ENCODE data around the gene CCBE1. TPM values are rescaled to one million over a fixed set of nuclear protein-coding genes. Genes with fewer than 3 reads are reported as not detected.

Gene CCBE1
- total RNA-seq, 1 donor from 2014 or later = 1.2 TPM

GRCh38 chr18:59458575-59458974, 238.6 kb downstream of the CCBE1 start:
- Mint-ChIP-seq H3K36me3 (ENCODE audit: low read depth, unreplicated experiment) (no peaks in the 10 kb centered on the region), H3K9me3 (ENCODE audit: unreplicated experiment) (no peaks in the 10 kb centered on the region), H3K4me1 (ENCODE audit: unreplicated experiment) (no peaks in the 10 kb centered on the region), H3K27me3 (ENCODE audit: unreplicated experiment) (peaks cover 1% of the 10 kb centered on the region), H3K27ac (ENCODE audit: unreplicated experiment) (no peak overlapping the region), H3K4me3 (ENCODE audit: unreplicated experiment) (no peak overlapping the region)
- TF ChIP-seq, protein P1, sequence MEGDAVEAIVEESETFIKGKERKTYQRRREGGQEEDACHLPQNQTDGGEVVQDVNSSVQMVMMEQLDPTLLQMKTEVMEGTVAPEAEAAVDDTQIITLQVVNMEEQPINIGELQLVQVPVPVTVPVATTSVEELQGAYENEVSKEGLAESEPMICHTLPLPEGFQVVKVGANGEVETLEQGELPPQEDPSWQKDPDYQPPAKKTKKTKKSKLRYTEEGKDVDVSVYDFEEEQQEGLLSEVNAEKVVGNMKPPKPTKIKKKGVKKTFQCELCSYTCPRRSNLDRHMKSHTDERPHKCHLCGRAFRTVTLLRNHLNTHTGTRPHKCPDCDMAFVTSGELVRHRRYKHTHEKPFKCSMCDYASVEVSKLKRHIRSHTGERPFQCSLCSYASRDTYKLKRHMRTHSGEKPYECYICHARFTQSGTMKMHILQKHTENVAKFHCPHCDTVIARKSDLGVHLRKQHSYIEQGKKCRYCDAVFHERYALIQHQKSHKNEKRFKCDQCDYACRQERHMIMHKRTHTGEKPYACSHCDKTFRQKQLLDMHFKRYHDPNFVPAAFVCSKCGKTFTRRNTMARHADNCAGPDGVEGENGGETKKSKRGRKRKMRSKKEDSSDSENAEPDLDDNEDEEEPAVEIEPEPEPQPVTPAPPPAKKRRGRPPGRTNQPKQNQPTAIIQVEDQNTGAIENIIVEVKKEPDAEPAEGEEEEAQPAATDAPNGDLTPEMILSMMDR (IDR thresholded peaks at IDR 0.05; ENCODE audit: unreplicated experiment) = no peak
- DNase-seq (ENCODE audit: low spot score) = no peak

DNA sequence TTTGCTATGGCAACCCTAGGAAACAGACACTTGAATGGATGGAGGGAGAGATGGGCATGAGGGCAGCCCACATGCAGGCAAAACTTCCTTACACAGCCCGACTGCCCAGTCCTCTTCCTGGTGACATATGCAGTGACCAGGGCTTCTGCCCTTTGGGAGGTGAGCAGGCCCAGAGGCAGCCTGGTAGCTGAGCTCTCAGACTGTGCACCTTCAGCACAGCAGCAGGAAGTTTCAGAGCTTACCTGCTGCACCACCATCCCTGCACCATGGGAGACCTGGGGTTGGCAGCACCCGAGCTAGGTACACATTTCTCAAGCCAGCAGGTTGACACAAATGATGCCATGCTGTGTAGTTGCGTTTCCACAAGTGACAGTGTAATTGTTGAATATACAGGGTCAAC, 240.6 kb downstream of the CCBE1 start:
- no peak overlapping the region for H3K4me3 Mint-ChIP-seq (ENCODE audit: unreplicated experiment)
- no peak overlapping the region for H3K27ac Mint-ChIP-seq (ENCODE audit: unreplicated experiment)
- H3K4me1 Mint-ChIP-seq (ENCODE audit: unreplicated experiment) = no peaks in the 10 kb centered on the region
- DNase-seq (ENCODE audit: low spot score) = no peak
- no peaks in the 10 kb centered on the region for H3K9me3 Mint-ChIP-seq (ENCODE audit: unreplicated experiment)
- TF ChIP-seq, protein P1 (IDR thresholded peaks at IDR 0.05; ENCODE audit: unreplicated experiment) = no peak
- H3K27me3 Mint-ChIP-seq (ENCODE audit: unreplicated experiment) = peaks cover 1% of the 10 kb centered on the region
- H3K36me3 Mint-ChIP-seq (ENCODE audit: low read depth, unreplicated experiment) = no peaks in the 10 kb centered on the region

- Mint-ChIP-seq H3K4me1 (ENCODE audit: unreplicated experiment) (no peaks in the 10 kb centered on the region), H3K36me3 (ENCODE audit: low read depth, unreplicated experiment) (no peaks in the 10 kb centered on the region), H3K9me3 (ENCODE audit: unreplicated experiment) (no peaks in the 10 kb centered on the region), H3K27me3 (ENCODE audit: unreplicated experiment) (peaks cover 1% of the 10 kb centered on the region), H3K27ac (ENCODE audit: unreplicated experiment) (no peak overlapping the region), H3K4me3 (ENCODE audit: unreplicated experiment) (no peak overlapping the region)
- TF ChIP-seq, protein P1 (IDR thresholded peaks at IDR 0.05; ENCODE audit: unreplicated experiment) = no peak
- DNase-seq (ENCODE audit: low spot score) = no peak
Observed at GRCh38 chr18:59455728-59456276, 241.4 kb downstream of the CCBE1 start.

GRCh38 chr18:59454909-59455727, 242.1 kb downstream of the CCBE1 start:
- Mint-ChIP-seq H3K27ac (ENCODE audit: unreplicated experiment) (no peak overlapping the region), H3K4me1 (ENCODE audit: unreplicated experiment) (no peaks in the 10 kb centered on the region), H3K36me3 (ENCODE audit: low read depth, unreplicated experiment) (no peaks in the 10 kb centered on the region), H3K4me3 (ENCODE audit: unreplicated experiment) (no peak overlapping the region), H3K27me3 (ENCODE audit: unreplicated experiment) (peaks cover 1% of the 10 kb centered on the region), H3K9me3 (ENCODE audit: unreplicated experiment) (no peaks in the 10 kb centered on the region)
- no peak for DNase-seq (ENCODE audit: low spot score)
- TF ChIP-seq, protein P1 (IDR thresholded peaks at IDR 0.05; ENCODE audit: unreplicated experiment) = no peak

- H3K27ac Mint-ChIP-seq (ENCODE audit: unreplicated experiment) = no peak overlapping the region
- DNase-seq (ENCODE audit: low spot score) = no peak
- TF ChIP-seq, protein P1 (IDR thresholded peaks at IDR 0.05; ENCODE audit: unreplicated experiment) = no peak
- no peaks in the 10 kb centered on the region for H3K36me3 Mint-ChIP-seq (ENCODE audit: low read depth, unreplicated experiment)
- H3K27me3 Mint-ChIP-seq (ENCODE audit: unreplicated experiment) = peaks cover 1% of the 10 kb centered on the region
- no peaks in the 10 kb centered on the region for H3K4me1 Mint-ChIP-seq (ENCODE audit: unreplicated experiment)
- H3K9me3 Mint-ChIP-seq (ENCODE audit: unreplicated experiment) = no peaks in the 10 kb centered on the region
- no peak overlapping the region for H3K4me3 Mint-ChIP-seq (ENCODE audit: unreplicated experiment)
Observed at GRCh38 chr18:59453468-59453961, 243.7 kb downstream of the CCBE1 start.
